Measurements from ENCODE around the gene NEU4.

GRCh38 chr2:241843321-241844065 is 34.5 kb downstream of the NEU4 start:
- no peak for TF ChIP-seq CTCF (IDR thresholded peaks at IDR 0.05)
- no peak for TF ChIP-seq POLR2A (IDR thresholded peaks at IDR 0.05)

All from thyroid gland (tissue), 4 donors.